ENCODE measurements around the gene ATP2C2. TPM values are rescaled to one million over a fixed set of nuclear protein-coding genes. Genes with fewer than 3 reads are reported as not detected.

The ATP2C2 gene
- total RNA-seq, 4 donors from 2014 or later = 1.3 TPM; not detected in 3

GRCh38 chr16:84427553-84427952 is 59.2 kb downstream of the ATP2C2 start:
- DNase-seq (ENCODE audit: low spot score) (no peak), ATAC-seq (ENCODE audit: low FRiP score) (no peak)
- TF ChIP-seq CTCF (IDR thresholded peaks at IDR 0.05) = no peak

- DNase-seq (ENCODE audit: low spot score) (no peak), ATAC-seq (ENCODE audit: low FRiP score) (no peak)
- no peak for TF ChIP-seq CTCF (IDR thresholded peaks at IDR 0.05)
Measured at GRCh38 chr16:84430860-84431259, 62.5 kb downstream of the ATP2C2 start.

- ATAC-seq (ENCODE audit: low FRiP score) (no peak), DNase-seq (ENCODE audit: low spot score) (no peak)
- TF ChIP-seq CTCF (IDR thresholded peaks at IDR 0.05) = no peak
Measured at GRCh38 chr16:84434800-84435199, 66.5 kb downstream of the ATP2C2 start.

GRCh38 chr16:84436196-84436595 is 67.9 kb downstream of the ATP2C2 start:
- ATAC-seq (ENCODE audit: low FRiP score) (no peak), DNase-seq (ENCODE audit: low spot score) (no peak)

GRCh38 chr16:84438971-84439696 is 70.8 kb downstream of the ATP2C2 start:
- no peak for ATAC-seq (ENCODE audit: low FRiP score)
- no peak for DNase-seq (ENCODE audit: low spot score)
- TF ChIP-seq CTCF (IDR thresholded peaks at IDR 0.05) = no peak

More at GRCh38 chr16:84436196-84436595, 67.9 kb downstream of the ATP2C2 start:
- TF ChIP-seq CTCF (IDR thresholded peaks at IDR 0.05) = no peak

- no peak for DNase-seq (ENCODE audit: low spot score)
- ATAC-seq (ENCODE audit: low FRiP score) = no peak
- TF ChIP-seq CTCF (IDR thresholded peaks at IDR 0.05) = no peak
Measured at GRCh38 chr16:84442416-84443145, 74.2 kb downstream of the ATP2C2 start.
